OCI-LY3 (cell line): ENCODE data around the gene MYH6.

Experiments
- H2AFZ ChIP-seq: fragments of 200-600, 300-600 bp; shearing (Covaris generic); 2 replicates; pipeline ENCODE4 v1.6.0; 2014; ENCODE audit warnings: antibody characterized with exemption, low read depth, low read length
- H3K27ac ChIP-seq: fragments of 200-600, 300-600 bp; sonication (generic); 2 replicates; pipeline ENCODE4 v1.5.1; 2014; ENCODE audit warnings: mild to moderate bottlenecking, low read length, moderate library complexity, mixed read lengths
- H3K27me3 ChIP-seq: fragments of 200-600, 300-600 bp; sonication (generic); 2 replicates; pipeline ENCODE4 v1.6.1; 2014; ENCODE audit warnings: low read depth, low read length, mixed read lengths
- H3K36me3 ChIP-seq: fragments of 200-600, 300-600 bp; sonication (generic); replicated peaks from 2 replicates; pipeline ENCODE3; 2014; ENCODE audit warnings: low read depth, low read length, mixed read lengths
- H3K4me1 ChIP-seq: fragments of 300-600, 200-600 bp; sonication (generic); 2 replicates; pipeline ENCODE4 v1.6.1; 2014; ENCODE audit warnings: low read length, mixed read lengths
- H3K4me2 ChIP-seq: fragments of 200-600, 300-600 bp; sonication (generic); 2 replicates; pipeline ENCODE4 v1.6.1; 2014; ENCODE audit warnings: low read length, mixed read lengths
- H3K4me3 ChIP-seq: fragments of 300-600, 200-600 bp; sonication (generic); 2 replicates; pipeline ENCODE4 v1.5.1; 2014; ENCODE audit warnings: antibody characterized with exemption, mild to moderate bottlenecking, low read length, moderate library complexity
- H3K79me2 ChIP-seq: fragments of 300-600, 200-600 bp; shearing (Covaris generic); 2 replicates; pipeline ENCODE4 v1.6.1; 2014; ENCODE audit warnings: mild to moderate bottlenecking, low read length, mixed read lengths
- H3K9ac ChIP-seq: fragments of 300-600, 200-600 bp; shearing (Covaris generic); 2 replicates; pipeline ENCODE4 v1.6.0; 2014; ENCODE audit warnings: mild to moderate bottlenecking, low read length, moderate library complexity
- H3K9me3 ChIP-seq: fragments of 200-600, 300-600 bp; shearing (Covaris generic); 2 replicates; pipeline ENCODE4 v1.6.1; 2014; ENCODE audit warnings: low read length, mixed read lengths; ENCODE audit not compliant: insufficient read depth
- H4K20me1 ChIP-seq: fragments of 200-600, 300-600 bp; sonication (generic); 2 replicates; pipeline ENCODE4 v1.6.1; 2016; ENCODE audit warnings: low read length, mixed read lengths; ENCODE audit not compliant: insufficient read depth
- CTCF ChIP-seq: fragments of 200-600, 300-600 bp; sonication (generic); IDR thresholded peaks from 2 replicates; pipeline ENCODE4 v1.5.1; 2014; ENCODE audit warnings: antibody characterized with exemption, low read length, low read depth
- EZH2phosphoT487 ChIP-seq: fragments of 200-600 bp; shearing (Covaris generic); IDR thresholded peaks from 2 replicates; pipeline ENCODE4 v1.6.1; 2018; ENCODE audit warnings: antibody characterized with exemption, mixed run types, low read depth

Gene MYH6

DNA sequence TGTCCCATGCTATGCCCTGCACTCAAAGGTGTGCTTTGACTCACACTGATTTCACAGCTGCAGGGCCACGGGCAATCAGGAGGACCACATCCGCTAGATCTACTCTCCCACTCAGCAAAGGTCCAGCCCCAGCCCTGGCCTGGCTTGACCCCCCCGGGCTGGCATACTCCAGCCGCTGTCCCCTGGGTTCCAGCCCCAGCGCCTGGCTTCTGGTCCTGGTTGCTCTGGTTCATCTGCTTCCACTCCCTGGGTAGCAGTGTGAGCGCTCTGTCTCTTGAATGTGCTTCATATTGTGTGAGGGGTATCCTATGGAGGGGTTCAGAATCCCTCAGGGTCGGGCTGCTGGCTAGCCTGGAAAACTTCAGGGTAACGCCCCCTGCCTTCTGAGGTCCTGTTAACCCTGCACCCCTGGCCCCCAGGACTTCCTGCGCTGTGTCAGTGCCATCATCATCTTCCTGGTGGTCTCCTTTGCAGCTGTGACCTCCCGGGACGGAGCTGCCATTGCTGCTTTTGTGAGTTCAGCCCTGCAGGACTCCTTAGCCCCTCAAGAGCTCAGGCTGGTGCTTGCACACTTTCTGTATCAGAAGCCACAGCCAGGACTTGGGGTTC lies 29.4 kb downstream of the MYH6 start:
- Histone ChIP-seq H3K27me3 (peaks cover 11% of the 10 kb centered on the region), H3K9me3 (no peaks in the 10 kb centered on the region), H3K79me2 (no peaks in the 10 kb centered on the region), H3K4me1 (no peaks in the 10 kb centered on the region), H3K4me2 (no peak overlapping the region), H2AFZ (no peak overlapping the region), H3K4me3 (no peak overlapping the region), H3K9ac (no peak overlapping the region), H4K20me1 (no peaks in the 10 kb centered on the region), H3K27ac (no peak overlapping the region), H3K36me3 (no peaks in the 10 kb centered on the region)
- TF ChIP-seq EZH2phosphoT487 (no peak), CTCF (no peak)

GRCh38 chr14:23377573-23378563 lies 30.2 kb downstream of the MYH6 start:
- TF ChIP-seq EZH2phosphoT487 = no peak

DNA sequence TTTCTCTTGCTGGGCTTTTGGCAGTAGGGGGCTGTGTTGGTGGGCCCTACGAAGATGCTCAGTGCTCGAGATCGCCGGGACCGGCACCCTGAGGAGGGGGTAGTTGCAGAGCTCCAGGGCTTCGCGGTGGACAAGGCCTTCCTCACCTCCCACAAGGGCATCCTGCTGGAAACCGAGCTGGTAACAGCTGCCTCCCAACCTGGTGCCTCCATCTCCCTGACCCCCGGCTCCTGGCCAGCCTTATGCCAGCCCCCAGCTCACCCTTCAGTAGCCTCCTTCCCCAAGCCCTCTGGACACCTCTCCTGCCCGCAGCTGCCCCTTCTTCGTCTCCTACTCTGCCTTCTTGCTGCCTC lies 30.9 kb downstream of the MYH6 start:
- Histone ChIP-seq H3K27ac (no peak overlapping the region), H3K4me1 (no peaks in the 10 kb centered on the region), H3K79me2 (no peaks in the 10 kb centered on the region), H3K27me3 (peaks cover 11% of the 10 kb centered on the region), H3K4me2 (no peak overlapping the region), H3K36me3 (no peaks in the 10 kb centered on the region), H3K9me3 (no peaks in the 10 kb centered on the region), H3K4me3 (no peak overlapping the region), H2AFZ (no peak overlapping the region), H3K9ac (no peak overlapping the region), H4K20me1 (no peaks in the 10 kb centered on the region)
- TF ChIP-seq EZH2phosphoT487 (no peak), CTCF (no peak)

More at GRCh38 chr14:23377573-23378563, 30.2 kb downstream of the MYH6 start:
- H4K20me1 ChIP-seq = no peaks in the 10 kb centered on the region
- no peak overlapping the region for H3K9ac ChIP-seq
- no peak overlapping the region for H3K4me2 ChIP-seq
- H3K79me2 ChIP-seq = no peaks in the 10 kb centered on the region
- H3K4me1 ChIP-seq = no peaks in the 10 kb centered on the region
- no peaks in the 10 kb centered on the region for H3K9me3 ChIP-seq
- no peaks in the 10 kb centered on the region for H3K36me3 ChIP-seq
- H3K27ac ChIP-seq = no peak overlapping the region
- H2AFZ ChIP-seq = no peak overlapping the region
- H3K27me3 ChIP-seq = peaks cover 11% of the 10 kb centered on the region
- H3K4me3 ChIP-seq = no peak overlapping the region

GRCh38 chr14:23376482-23377197 lies 31.4 kb downstream of the MYH6 start, which contains the start of gene CMTM5:
Gene CMTM5 (plus strand): TSS chr14:23377046. CDS start chr14:23377252, 206 bp downstream.
- Histone ChIP-seq H3K9me3 (no peaks in the 10 kb centered on the region), H3K79me2 (no peaks in the 10 kb centered on the region), H3K4me2 (no peak within 1 kb of the TSS), H3K9ac (no peak within 1 kb of the TSS), H4K20me1 (no peaks in the 10 kb centered on the region), H3K27ac (no peak within 1 kb of the TSS), H3K4me1 (no peaks in the 10 kb centered on the region), H2AFZ (no peak within 1 kb of the TSS), H3K36me3 (no peaks in the 10 kb centered on the region), H3K27me3 (peaks cover 11% of the 10 kb centered on the region), H3K4me3 (no peak within 1 kb of the TSS)
- TF ChIP-seq EZH2phosphoT487 (no peak), CTCF (no peak)
